Measurements from ENCODE around the gene DUSP22.
"Not testable (repeated sequence)": the region's sequence is repeated elsewhere in the genome, so short reads cannot be mapped to it uniquely, and the experiment has no call there.

DUSP22 gene, protein sequence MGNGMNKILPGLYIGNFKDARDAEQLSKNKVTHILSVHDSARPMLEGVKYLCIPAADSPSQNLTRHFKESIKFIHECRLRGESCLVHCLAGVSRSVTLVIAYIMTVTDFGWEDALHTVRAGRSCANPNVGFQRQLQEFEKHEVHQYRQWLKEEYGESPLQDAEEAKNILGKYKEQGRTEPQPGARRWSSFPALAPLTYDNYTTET

DNA sequence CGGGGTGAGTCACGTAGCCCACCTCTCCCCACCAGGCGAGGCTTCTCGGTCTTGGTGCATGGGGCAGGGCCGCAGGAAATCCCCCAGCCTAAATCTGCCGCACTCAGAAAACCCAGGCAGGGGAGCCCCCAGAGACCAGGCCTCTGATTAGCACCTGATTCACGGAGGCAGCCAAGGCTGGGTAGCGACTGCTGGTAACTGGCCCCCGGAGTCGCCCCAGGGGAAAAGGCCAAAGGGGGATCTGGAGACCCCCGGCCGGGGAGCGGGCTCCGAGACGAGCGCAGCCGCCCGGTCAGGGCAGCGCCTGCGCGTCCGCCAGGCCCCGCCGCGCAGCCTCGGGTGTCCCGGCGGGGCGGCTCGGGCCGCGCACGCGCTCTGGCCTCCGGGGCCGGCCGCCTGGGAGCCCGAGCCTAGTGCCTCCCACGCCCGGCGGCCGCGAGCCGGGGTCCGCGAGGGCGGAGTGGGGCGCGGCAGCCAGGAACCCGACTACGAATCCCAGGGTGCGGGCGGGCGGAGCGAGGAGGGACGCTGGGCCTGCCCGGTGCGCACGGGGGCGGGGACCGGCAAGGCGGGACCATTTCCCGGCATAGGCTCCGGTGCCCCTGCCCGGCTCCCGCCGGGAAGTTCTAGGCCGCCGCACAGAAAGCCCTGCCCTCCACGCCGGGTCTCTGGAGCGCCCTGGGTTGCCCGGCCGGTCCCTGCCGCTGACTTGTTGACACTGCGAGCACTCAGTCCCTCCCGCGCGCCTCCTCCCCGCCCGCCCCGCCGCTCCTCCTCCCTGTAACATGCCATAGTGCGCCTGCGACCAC, at the start of gene DUSP22:
Gene DUSP22 (plus strand): TSS at position 791 of the 809 bp plus-strand sequence. CDS start 53 bp downstream, outside the sequence.
- no peak for DNase-seq

DNA sequence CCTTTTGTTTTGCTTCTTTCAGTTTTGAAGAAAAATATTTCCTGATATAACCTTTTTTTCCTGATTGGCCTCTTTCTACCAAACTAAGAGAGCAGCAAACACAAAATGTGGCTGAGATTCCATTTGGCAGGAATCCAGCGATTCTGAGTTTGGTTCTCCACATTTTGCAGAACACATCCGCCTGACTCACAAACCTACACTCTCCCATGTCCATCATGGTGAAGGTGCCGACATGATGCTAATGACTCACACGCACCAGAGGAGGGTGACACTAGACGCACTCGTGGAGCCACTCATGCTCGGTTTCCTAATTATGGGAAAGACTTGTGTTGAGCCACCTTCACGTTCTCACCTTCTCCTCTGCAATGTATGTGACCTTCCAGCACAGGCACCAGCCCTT, 45.9 kb upstream of the DUSP22 start:
- no peak for DNase-seq

GRCh38 chr6:247351-247750, 44.9 kb upstream of the DUSP22 start:
- no peak for DNase-seq

GRCh38 chr6:248046-248445, 44.2 kb upstream of the DUSP22 start:
- DNase-seq, result not testable (repeated sequence)

GRCh38 chr6:250676-251075, 41.6 kb upstream of the DUSP22 start:
- DNase-seq, result no peak

DNA sequence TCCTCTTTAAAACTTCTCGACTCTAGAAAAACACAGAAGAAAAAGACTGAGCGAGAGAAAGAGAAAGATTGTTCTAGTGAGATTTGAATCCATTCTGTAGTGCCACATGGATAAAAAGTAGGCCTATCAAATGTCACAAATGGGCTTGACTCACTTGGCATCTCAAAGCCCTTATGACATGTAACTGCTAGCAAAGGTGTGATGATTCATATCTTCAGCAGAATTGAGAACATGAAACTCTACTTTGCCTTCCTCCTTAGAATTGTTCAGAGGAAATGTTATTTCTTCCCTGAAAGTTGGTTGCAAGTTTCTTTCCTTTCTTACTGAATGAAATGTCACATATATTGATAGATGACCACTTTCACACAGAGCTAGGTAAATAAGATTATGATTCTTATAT, 40.4 kb upstream of the DUSP22 start:
- no peak for DNase-seq

GRCh38 chr6:252775-253535, 39.3 kb upstream of the DUSP22 start:
- DNase-seq, result no peak

DNA sequence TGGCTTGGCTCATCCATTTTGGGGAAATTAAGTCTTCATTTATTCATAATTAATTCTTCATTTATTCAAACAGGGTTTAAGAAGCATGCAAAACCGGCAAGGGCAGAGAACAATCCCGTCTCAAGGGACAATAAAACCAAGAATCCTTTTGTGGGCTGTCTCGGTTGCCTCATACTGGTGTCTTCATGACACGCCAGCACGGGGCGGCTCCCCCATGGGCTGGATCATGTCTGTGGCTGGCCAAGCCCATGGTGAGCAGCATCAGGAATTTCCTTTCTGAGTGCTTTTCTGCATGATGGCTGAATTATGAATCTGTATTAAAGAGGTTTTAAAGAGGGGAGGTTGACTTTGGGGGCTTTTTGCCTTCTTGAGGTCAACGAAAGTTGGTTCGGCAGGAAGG, 38.3 kb upstream of the DUSP22 start:
- DNase-seq, result no peak

DNA sequence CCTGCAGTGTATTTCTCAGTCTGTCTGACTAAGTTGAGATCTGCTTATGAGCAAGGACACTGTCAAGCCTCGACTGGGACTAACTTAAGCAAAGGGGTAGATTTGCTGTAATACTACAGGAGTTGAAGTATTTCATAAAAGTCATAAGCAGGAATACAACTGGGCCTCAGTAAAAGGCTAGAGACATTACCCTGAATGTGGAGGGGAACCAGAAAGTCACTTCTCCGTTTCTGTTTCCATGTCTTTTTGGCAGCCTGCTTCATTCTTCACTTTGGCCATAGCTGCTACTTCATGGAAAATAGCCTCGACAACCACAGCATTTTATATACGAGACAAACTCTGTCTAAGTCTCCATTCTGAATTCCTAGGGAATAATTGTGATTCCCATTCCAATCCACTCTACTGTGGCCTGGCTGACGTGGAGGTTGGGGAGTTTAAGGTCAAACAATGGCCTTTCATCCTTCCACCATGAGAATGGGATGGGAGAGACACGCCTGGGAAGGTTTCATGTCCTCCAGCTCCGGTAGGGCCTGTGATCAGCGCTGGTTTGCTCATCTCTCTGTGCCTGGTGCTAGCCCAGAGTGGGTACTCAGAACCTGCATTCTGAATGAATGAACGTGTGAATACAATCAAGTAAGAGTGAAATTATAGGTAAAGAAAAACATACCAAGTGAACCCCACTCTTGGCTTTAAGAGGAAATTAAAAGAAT, 37.1 kb upstream of the DUSP22 start:
- no peak for DNase-seq

DNA sequence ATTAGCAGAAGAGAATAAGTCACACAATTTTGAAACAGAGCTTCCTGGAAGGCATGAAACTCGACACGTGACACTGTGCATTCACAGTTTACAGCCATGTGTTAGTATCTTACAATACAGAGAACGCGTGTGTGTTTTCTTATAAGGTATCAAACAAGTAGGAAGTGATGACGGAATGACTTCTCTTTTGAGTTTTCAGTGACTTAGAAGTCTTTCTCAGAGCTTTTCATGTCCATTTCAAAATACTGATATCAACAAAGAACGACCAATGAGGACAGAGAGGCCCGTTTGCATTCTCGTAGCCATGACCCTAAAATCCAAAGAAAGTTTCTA, 36.6 kb upstream of the DUSP22 start:
- DNase-seq, result no peak

GRCh38 chr6:256169-256568, 36.1 kb upstream of the DUSP22 start:
- no peak for DNase-seq

GRCh38 chr6:257031-257725, 35.1 kb upstream of the DUSP22 start:
- no peak for DNase-seq

GRCh38 chr6:257774-258173, 34.5 kb upstream of the DUSP22 start:
- no peak for DNase-seq

DNA sequence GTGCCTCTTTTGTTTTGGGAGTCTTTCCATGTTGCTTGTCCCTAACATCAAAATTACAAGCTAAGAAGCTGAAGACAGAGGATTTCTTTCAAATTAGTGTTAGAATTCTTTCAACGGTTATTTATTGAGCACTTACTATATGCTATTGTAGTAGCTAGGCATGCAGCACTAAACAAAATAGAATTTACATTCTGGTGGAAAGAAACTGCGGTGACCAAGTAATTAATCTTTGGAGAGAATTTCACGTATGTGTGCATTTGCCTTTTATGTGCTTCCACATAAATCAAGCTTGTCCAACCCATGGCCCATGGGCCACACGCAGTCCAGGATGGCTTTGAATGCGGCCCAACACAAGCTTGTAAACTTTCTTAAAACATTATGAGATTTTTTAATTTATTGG, 33.0 kb upstream of the DUSP22 start:
- DNase-seq, result no peak

GRCh38 chr6:259901-260508, 32.3 kb upstream of the DUSP22 start:
- no peak for DNase-seq

GRCh38 chr6:264626-265025, 27.7 kb upstream of the DUSP22 start:
- no peak for DNase-seq

GRCh38 chr6:268394-268935, 23.8 kb upstream of the DUSP22 start:
- no peak for DNase-seq

DNA sequence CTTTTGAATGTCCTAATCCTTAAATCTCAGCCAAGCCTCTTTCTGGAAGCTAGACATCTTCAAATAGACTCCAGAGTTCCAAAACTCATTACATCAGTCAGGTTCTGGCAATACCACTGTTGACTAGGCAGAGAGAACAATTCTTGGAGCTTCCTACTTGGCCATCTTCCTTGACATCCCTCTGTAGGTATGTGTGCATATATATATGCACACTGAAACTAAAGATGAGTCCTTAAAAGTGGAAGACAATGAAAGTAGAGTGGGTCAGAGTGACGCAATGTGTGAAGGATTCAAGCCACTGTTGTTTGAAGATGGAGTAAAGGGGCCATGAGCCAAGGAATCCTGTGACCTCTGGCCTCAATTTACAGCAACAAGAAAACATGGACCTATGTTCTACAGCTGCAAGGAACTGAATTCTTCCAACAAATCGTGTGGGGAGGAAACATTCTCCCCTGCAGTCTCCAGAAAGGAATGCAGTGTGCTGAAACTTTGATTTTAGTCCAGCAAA, 18.7 kb upstream of the DUSP22 start:
- no peak for DNase-seq

DNA sequence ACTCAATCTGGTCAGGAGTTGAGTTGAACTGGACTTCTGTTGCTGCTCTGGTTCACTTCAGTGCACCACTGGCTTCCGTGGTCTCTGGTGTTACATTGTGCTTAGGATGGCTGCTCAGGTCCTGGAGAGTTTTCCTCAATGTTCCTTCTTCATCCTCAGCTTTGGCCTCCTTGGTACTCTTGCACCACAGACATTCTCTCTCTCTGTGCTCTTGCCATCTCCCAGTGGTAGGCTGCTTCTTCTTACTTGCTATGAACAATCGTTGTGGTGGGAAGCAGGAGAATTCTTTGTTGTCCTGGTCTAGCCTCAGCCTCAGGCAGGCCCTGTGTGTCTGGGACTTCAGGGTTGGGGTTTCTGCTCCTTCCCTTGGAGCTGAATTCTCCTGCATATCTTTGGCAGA, 14.5 kb upstream of the DUSP22 start:
- no peak for DNase-seq

- no peak for DNase-seq
Observed at GRCh38 chr6:278494-278893, 13.8 kb upstream of the DUSP22 start.

DNA sequence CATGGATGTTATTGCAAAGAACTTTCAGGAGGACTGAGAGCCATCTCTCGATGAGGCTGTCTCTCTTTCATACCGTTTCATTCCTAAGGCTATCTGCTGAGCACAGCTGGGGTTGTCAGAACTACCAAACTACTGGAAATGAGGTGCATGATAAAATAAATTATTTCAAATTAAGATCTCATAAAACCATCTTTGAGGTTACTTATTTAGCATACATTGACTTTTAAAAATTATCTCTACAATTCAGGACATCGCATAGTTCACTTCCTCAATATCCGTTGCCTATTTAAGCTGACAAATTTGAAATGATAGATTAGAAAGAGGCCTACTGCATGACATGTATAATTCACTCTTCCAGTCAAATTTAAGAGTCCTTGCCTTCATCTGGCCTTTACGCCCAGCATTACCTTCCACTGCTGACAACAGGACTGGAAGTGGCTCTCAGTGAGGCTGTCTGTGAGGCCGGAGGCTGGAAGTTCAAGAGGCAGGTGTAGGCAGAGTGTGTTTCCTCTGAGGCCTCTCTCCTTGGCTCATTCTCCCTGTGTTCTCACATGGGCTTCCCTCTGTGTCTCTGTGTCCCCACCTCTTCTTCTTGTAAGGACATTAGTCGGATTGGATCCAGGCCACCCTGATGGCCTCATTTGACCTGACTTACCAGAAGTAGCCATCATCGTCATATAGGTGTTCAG, 12.8 kb upstream of the DUSP22 start:
- DNase-seq, result no peak

Measured in amniotic stem cell (primary cell).